Stimulated activated CD8-positive, alpha-beta memory T cell treated with anti-CD3 and anti-CD28 coated beads, Interleukin-4, amount 100 ng/mL, for 24 hours (primary cell): ENCODE results near the gene WDR70.
"Not testable (repeated sequence)": the region's sequence is repeated elsewhere in the genome, so short reads cannot be mapped to it uniquely, and the experiment has no call there.

Source experiments
- DNase-seq: peaks from one replicate; pipeline ENCODE4 v3.0.0-alpha.2; 2020; ENCODE audit warnings: low read depth

The WDR70 gene

DNA sequence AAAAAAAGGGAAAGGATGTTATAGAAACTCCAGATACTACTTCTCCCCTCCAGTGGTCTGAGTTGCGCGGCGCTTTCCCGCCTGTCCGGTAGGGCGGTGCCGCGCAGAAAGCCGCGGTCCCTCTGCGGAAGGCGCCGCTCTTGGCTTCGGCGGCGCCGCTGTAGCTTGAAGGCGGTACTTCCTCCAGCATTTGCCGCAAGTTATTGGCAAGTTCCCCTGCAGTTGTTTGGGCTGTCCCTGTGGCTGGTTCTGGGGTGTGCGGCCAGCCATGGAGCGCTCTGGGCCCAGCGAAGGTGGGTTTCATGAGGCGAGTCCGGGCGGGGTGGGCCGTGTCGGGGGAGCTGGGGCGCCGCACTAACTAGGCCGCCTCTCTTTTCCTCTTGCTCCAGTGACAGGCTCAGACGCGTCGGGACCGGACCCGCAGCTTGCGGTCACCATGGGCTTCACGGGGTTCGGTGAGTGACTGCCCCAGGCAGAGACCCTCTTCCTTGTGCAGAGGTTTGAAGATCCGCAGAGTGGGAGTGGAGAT is at the start of gene WDR70:
TSS of gene WDR70 (plus strand) at position 219 of the 529 bp plus-strand sequence. CDS start at position 269, 50 bp downstream.
- peak; percentile 73 for DNase-seq

DNA sequence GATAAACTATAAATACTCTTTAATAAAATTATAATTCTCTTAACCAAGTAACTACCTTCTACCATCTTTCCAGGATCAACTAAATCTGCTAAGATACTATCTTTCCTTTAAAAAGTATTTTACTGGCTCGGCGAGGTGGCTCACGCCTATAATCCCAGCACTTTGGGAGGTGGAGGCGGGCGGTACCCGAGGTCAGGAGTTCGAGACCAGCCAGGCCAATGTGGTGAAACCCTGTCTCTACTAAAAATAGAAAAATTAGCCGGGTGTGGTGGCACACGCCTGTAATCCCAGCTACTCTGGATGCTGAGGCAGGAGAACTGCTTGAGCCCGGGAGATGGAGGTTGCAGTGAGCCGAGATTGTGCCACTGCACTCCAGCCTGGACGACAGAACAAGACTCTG is 44.4 kb upstream of the WDR70 start:
- DNase-seq: not testable (repeated sequence)

DNA sequence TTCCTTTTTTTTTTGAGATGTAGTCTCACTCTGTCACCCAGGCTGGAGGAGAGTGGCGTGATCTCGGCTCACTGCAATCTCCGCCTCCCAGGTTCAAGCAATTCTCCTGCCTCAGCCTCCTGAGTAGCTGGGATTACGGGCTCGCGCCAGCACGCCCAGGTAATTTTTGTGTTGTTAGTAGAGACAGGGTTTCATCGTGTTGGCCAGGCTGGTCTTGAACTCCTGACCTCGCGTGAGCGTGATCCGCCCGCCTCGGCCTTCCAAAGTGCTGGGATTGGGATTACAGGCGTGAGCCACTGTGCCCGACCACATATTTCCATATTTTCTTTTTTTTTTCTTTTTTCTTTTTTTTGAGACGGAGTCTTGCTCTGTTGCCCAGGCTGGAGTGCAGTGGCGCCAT is 36.4 kb upstream of the WDR70 start:
- not testable (repeated sequence) for DNase-seq

DNA sequence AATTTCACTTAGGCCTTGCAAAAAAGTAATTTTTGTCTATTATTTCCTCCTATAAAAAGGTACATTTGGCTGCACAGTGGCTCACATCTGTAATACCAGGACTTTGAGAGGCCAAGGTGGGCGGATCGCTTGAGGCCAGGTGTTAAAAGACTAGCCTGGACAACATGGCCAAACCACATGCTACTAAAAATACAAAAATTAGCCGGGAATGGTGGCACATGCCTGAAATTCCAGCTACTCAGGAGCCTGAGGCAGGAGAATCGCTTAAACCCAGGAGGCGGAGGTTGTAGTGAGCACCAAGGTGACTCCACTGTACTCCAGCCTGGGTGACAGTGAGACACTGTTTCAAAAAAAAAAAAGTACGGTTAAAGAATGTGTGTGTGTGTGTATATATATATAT is 24.0 kb upstream of the WDR70 start:
- no peak for DNase-seq

DNA sequence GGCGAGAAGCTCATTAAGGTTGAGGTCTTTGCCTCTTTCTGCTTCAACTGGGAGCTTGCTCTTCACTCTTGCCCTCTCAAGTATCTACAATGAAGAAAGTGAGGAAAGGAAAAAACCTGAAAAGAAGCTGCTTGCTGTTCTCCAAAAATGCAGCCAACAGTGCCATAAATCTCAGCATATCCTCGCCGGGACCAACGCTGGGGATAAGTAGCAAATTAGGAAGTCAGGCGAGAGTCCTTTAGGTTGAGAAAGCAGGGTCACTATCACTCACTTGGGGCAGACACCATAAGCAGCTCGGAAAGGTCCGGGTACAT is 8.6 kb upstream of the WDR70 start:
- DNase-seq: no peak

DNA sequence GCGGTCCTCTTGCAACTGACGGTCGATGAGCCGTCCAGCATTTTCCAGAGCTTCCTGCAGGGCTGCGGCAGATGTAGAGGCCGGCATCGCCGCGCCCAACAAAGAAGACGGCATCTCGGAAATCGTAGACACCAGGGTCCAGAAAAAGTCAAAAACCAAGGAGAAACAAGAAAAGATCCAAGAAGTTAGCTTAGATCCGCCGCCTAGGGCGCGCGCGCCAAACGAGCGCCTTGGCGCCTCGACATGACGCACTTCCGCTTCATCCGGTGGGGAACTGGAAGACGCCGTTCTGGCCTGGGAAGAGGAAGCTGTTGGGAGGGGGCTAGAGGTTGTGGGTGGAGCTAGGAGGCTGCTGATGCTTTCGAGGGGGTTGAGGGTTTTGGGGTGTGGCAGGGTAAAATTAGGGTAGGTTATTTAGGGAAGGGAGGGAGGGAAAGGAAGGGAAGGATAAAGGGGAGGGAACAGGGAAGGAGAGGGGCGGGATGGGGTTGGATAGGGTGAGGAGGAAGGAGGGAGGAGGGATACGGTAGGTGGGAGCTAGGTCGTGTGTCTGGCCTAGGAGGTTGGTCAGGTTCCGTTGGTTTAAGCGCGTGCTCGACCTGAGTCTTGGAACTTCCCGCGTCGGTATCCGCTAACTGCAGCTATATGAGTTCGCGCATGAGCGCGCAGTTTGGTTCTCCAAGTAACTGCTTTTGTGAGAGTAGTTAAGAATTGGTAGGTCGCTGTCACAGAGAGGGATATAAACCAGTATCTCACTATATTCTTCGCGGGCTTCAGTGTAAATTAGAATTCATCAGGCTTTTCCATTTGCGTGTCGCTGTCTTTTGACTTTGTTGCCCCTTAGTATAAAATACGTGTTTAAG is 8.0 kb upstream of the WDR70 start, which contains the start of gene NUP155:
TSS of gene NUP155 (minus strand) at position 243 of the 863 bp plus-strand sequence. CDS start at position 114, 129 bp downstream.
- DNase-seq: peak; percentile 82

DNA sequence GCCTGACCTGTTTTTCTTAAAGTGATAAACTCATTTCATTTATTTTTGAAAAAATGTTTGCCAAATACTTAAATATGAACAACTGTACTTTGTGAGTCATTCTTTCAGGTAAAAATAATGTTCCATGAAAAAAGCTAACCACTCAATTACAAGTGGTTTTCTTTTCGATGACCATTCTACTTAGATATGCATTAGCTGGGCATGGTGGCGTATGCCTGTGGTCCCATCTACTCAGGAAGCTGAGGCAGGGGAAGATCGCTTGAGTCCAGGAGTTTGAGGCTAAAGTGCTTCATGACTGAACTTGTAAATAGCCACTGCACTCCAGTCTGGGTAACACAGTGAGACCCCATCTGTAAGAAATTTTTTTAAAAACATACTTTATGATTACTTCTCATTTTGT is 4.0 kb upstream of the WDR70 start:
- no peak for DNase-seq

DNA sequence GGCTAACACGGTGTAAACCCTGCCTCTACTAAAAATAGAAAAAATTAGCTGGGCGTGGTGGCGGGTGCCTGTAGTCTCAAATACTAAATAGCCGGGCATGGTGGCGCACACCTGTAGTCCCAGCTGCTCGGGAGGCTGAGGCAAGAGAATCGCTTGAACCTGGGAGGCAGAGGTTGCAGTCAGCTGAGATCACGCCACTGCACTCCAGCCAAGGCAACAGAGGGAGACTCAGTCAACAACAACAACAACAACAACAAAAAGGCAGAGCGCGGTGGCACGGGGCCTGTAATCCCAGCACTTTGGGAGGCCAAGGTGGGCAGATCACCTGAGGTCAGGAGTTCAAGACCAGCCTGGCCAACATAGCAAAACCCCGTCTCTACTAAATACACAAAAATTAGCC is 1.1 kb upstream of the WDR70 start:
- not testable (repeated sequence) for DNase-seq

DNA sequence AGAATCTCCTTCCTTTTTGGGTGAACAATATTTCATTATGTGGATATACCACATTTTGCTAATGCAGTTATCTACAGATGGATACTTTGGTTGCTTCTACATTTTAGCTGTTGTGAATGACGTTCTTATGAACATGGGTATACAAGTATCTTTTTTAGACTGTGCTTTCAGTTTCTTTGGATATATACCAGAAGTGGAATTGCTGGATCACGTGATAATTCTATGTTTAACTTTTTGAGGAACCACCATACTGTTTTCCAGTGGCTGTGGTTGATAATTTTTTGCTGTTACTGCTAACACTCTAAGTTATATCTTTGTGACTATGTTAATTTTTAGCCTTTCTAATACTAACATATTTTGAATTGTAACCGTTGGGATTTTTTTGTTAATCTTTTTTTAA is 12.5 kb downstream of the WDR70 start:
- no peak for DNase-seq

DNA sequence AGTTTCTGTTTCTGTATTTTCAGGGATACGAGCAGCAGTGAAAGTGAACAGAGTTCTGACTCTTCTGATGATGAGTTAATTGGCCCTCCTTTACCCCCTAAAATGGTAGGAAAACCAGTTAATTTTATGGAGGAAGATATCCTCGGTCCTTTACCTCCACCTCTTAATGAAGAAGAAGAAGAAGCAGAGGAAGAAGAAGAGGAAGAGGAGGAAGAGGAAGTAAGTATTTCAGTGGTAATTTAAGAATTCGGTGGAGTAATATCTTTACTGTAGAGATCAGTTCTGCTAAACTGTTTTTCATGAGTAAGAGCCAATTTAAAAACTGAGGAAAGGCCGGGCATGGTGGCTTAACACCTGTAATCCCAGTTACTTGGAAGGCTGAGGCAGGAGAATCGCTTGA is 17.2 kb downstream of the WDR70 start:
- DNase-seq: no peak

DNA sequence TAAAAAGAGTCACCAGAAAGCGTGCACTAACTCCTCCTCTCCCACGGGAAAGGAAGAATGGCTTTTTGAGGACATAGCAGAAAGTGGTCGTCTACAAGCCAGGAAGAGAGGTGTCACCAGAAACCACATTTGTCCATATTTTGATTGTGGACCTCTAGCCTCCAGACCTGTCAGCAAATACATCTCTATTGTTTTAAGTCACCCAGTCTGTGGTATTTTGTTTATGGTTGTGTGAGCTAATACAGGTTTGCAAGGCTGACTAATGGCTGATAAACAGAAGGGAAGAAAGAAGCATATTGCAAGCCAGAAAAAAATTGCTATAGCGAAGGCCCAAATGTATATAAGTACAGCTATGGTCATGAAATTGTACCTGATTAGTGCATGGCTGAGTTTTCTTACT is 21.4 kb downstream of the WDR70 start:
- no peak for DNase-seq

DNA sequence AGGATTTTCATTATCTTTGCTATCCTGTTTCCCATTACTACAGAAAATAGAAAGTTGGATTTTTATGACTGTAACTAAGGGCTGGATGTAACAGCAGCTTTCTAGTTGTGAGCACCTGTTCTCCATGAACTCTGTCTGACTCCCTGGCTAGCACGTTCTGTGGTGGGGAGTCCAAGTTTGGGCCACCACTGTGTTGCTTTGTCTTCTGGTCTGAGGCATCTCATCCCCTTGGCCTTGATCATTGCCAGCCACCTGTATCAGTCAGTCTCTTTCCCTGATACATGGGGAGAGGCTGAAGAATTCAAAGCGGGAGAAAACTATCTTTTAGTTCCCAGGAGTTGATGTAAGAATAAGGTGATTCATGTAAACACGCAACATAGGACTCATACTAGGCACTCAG is 33.4 kb downstream of the WDR70 start:
- no peak for DNase-seq

DNA sequence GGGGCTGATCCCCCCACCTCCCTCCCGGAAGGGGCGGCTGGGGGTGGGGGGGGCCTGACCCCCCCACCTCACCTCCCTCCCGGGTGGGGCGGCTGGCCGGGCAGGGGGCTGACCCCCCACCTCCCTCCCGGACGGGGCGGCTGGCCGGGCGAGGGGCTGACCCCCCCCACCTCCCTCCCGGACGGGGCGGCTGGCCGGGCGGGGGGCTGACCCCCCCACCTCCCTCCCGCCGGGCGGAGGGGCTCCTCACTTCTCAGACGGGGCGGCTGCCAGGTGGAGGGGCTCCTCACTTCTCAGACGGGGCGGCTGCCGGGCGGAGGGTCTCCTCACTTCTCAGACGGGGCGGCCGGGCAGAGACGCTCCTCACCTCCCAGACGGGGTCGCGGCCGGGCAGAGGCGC is 36.3 kb downstream of the WDR70 start:
- not testable (repeated sequence) for DNase-seq

DNA sequence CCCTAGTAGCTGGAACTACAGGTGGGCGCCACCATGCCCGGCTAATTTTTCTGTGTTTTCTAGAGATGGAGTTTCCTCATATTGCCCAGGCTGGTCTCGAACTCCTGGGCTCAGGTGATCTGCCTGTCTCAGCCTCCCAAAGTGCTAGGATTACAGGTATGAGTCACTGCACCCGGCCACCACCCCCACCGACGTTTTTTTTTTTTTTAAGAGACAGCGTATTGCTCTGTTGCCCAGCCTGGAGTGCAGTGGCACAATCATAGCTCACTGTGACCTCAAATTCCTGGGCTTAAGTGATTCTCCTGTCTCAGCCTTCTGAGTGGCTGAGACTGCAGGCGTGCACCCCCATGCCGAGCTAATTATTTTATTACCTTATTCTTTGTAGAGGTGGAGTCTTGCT is 38.2 kb downstream of the WDR70 start:
- DNase-seq: no peak

DNA sequence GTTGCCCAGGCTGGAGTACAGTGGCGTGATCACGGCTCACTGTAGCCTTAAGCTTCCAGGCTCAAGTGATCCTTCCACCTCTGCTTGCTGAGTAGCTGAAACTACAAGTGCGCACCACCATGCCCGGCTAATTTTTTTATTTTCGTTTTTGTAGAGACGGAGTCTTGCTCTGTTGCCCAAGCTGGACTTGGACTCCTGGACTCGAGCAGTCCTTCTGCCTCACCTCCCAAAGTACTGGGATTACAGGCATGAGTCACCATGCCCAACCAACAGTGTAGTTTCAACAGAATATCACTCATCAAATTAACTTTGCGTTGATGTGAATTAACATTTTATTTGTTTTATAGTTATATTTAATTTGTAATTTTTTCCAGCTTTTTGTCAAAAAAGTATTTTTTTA is 45.3 kb downstream of the WDR70 start:
- DNase-seq: no peak

DNA sequence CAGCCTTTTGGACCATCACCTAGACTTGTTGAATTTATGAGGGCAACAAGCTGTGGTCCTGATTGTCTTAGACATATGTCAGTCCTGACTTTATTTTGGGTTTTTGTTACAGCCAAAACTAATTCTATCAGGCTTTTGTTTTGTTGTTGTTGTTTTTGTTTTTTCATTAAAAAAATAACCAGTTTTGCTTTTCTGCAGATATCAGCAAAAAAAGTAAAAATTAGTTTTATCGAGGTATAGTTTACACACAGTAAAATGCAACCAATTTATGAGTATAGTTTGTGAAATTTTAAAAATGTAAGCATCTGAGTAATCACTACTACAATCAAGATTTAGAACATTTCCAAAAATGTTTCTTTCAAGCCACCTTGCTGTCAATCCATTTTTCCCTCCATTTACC is 48.9 kb downstream of the WDR70 start:
- no peak for DNase-seq

DNA sequence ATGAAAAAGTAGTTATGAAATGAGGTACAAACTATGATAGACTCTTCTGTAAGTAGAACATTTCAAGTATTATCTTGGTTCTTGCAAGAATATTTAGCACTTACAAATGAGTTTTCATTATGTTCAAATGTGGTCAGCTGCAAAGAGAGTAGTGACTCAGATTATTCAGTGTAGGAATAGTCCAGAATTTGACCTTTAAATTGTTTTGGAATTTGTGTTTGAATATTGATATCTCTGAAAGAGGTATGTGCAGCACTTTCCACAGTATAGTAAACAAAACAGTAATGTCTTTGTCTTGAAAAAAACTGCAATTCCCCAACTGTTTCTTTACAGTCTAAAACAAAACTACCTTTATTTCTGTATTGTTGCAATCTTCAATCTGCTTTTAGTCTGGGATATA is 56.1 kb downstream of the WDR70 start:
- DNase-seq: no peak

DNA sequence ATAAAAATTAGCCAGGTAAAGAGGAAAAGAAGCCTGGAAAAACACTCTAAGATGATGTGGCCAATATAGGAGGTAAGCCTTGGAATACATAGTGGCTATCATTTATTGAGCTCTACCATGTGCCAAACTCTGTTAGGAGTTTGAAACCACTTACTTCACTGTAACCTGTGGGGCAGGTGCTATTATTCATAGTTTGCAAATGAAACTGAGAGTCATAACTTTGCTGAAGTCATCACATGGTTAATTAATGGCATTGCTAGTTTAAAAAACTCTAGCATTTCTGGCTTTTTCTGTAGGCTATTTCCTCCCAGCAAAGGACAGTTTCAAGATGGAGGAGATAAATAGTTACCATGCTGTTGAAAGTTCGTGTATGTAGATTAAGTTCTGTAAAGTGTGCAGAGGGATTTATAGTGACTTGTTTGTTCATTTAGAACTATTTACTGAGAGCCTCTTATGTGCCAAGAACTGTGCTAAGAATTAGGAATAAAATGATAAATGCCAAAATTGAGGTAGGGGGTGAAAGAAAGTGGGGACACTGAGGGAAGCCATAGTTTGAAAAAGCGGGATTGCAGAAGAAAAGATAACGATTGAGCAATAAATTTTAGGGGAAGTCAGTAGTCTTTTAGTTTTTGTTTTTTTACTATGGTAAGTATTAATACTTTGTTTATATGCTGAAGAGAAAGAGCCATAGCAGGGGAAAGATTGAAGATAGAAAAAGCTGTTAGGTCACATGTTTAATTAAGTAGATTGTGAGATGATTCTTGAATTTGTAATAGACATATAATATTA is 57.2 kb downstream of the WDR70 start:
- no peak for DNase-seq

DNA sequence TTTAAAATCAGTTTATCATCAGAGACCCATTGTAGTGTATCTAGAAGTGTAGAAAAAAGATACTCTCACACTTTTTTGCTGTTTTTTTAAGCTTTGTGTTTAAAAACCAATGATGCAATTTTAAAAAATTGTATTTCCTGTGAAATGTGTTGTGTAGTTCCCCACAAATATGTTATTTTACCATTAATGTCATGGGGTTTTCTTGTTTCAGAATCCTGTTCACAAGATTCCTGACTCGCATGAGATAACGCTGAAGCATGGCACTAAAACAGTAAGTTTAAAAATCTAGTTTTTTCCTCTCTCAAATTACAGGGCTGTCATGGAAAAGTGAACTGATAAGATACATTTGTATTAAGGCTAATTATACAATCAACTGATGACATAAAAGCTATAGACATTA is 58.6 kb downstream of the WDR70 start:
- no peak for DNase-seq

DNA sequence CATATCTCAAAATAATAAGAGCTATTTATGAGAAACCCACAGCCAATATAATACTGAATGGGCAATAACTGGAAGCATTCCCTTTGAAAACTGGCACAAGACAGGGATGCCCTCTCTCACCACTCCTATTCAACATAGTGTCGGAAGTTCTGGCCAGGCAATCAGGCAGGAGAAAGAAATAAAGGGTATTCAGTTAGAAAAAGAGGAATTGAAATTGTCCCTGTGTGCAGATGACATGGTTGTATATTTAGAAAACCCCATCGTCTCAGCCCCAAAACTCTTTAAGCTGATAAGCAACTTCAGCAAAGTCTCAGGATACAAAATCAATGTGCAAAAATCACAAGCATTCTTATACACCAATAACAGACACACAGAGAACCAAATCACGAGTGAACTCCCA is 66.7 kb downstream of the WDR70 start:
- DNase-seq: not testable (repeated sequence)

DNA sequence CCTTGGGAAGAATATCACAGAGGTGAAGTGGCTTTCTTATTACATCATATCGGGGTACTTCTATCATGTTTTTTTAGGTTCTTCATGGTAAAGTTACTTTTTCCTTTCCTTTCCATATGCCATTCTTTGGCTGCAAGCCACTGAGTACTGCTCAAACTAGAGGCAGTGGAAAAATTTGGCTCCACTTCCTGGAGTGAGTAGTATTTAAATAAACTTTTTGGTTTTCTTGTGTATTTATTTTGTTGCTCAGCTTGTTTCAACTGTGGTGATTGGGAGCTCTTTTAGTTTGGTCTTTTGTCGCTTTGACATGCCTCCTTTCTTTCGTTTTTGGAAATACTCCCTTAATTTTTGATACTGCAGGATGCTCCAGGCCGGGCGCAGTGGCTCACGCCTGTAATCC is 69.8 kb downstream of the WDR70 start:
- no peak for DNase-seq

DNA sequence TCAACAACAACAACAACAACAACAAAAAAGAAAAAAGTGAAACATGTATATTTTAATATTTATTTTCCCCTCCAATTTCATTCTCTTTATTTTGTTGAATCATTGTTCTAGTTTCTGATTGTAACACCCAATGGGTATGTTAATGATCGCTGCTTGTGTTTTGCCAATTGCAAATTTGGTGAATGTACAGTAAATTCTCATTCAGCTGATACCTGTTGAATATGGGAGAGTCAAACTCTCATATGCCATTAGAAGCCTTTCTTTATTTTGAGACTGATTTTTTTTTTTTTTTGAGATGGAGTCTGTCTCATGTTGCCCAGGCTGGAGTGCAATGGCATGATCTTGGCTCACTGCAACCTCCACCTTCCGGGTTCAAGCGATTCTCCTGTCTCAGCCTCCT is 72.9 kb downstream of the WDR70 start:
- DNase-seq: not testable (repeated sequence)

DNA sequence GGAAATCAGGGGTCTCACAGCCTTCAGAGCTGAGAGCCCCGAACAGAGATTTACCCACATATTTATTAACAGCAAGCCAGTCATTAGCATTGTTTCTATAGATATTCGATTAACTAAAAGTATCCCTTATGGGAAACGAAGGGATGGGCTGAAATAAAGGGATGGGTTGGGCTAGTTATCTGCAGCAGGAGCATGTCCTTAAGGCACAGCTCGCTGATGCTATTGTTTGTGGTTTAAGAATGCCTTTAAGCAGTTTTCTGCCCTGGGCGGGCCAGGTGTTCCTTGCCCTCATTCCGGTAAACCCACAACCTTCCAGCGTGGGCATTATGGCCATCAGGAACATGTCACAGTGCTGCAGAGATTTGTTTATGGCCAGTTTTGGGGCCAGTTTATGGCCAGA is 74.1 kb downstream of the WDR70 start:
- not testable (repeated sequence) for DNase-seq
